NB4 (cell line): ENCODE data around the gene DHX57.

Experiments
- CTCF ChIP-seq: IDR thresholded peaks from one replicate; pipeline ENCODE4 v1.5.1; 2012; ENCODE audit warnings: low read depth, low read length
- POLR2A ChIP-seq: IDR thresholded peaks from 2 replicates; pipeline ENCODE4 v1.6.1; 2011; ENCODE audit warnings: mild to moderate bottlenecking; ENCODE audit not compliant: insufficient read length; ENCODE audit errors: extremely low read depth

- no peak for TF ChIP-seq CTCF
- TF ChIP-seq POLR2A, result no peak
Measured at GRCh38 chr2:38900726-38901125, 25.0 kb upstream of the DHX57 start.
